ENCODE results near the gene ACSL3.
A peak's percentile ranks its signal among the peaks of the same experiment; 100 is the strongest.
"Not testable (repeated sequence)": the region's sequence is repeated elsewhere in the genome, so short reads cannot be mapped to it uniquely, and the experiment has no call there.

The ACSL3 gene

DNA sequence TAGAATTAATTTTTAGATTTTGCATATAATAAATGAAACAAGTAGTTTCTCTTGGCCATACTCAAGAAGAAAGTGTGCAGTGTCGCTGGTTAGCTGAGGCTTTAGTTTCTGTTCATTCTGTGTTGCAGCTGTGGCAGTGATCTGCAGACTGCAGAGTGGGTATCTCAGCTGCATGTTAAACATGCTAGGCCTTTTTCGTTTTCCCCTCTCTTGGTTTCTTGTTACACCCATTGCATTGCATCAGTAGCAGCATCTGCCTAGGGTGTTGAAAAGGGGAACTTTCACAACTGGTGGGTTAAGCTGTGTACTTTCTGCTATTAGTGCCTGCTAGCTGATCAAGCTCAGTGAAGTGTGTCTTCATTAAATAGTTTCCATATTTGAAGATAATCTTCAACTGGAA is 51.3 kb downstream of the ACSL3 start:
- peak; percentile 6 for DNase-seq (ENCODE audit: low spot score)

DNA sequence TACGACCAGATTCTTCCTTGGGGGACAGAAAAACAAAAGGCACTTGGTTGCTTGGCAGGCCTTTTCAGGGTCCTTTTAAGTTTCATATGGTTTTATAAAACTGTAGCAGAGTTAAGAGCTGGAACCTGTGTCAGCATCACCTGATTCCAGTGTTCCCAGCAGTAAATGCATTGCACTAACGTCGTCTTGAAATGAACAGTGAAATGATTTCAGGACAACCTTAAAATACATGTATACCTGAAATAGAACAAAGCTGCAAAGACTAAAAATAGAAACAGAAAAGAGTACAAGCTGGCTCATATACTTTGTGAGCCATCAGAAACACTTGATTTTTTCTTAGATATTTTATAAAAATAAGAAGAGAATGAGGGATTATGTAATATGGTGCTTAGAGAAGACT is 51.9 kb downstream of the ACSL3 start:
- DNase-seq (ENCODE audit: low spot score): no peak

DNA sequence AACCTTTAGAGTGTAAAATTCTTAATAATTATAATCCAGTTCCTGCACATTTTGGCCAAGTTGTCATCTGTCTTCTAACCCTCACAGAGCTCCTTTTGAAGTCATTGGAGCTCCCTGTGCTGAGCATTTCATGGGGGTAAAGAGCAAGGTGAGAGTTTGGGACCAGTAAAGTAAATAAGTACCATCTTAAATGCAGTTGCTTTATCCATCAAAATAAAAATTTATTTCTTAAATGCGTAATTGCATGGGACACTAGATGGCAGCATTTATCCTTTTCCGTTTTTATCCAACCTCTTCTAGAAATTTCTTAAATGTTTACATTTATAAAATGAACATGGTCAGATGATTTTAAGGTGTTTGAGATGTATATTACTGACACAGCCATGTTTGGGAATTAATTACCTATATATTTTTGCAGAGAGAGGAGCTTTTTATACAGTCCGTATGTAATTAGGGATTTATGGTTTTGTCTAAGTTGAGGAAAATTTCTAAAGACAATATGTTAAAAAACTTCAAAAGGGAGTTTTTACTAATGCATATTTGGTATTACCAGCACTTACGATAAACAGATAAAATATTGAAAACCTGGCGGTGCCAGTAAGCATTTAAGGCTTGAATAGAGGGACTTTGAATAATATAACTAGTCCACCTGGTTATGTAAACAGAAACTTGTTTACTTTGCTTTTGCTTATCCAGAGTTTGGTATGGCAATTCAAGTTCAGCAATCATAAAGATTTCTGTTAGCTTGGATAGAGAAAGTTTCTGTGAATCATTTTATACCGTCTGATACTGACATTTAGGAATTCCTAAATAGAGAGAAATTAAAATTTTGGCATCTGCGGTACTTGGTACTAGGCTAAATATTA is 54.5 kb downstream of the ACSL3 start:
- peak; percentile 14 for DNase-seq (ENCODE audit: low spot score)

DNA sequence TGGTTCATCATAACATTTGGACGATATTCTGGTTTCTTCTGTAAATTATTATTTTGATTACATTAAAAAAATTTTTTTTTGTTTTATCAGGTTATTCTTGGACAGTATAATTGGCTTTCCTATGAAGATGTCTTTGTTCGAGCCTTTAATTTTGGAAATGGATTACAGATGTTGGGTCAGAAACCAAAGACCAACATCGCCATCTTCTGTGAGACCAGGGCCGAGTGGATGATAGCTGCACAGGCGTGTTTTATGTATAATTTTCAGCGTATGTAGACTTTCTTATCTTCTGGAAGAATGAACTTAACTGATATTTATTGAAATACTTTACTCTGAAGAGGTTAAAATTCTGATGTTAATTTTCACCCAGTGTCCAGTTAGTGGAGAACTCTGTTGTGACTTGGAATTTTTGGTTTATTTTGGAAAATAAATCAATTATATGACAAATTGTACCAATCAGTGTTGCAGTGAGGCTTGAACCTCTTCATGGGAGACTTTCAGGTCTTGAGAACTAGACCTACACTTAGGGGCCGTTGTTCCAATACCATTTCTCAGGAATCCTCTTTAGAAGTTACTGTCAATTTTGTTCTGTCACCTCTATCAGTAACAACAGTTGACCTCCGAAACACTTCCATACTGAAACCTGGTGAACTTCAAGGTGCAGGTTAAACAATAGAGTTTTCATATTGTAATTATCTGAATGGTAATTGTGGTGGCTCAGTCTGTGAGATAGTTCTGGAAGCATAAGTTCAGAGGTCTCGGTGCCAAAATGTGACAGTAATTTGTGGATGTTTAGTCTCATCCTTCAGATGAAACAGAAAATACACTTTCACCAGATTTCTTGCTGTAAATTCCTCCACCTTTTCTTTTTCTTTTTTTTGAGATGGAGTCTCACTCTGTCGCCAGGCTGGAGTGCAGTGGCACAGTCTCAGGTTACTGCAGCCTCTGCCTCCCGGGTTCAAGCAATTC is 55.7 kb downstream of the ACSL3 start:
- DNase-seq (ENCODE audit: low spot score): no peak

DNA sequence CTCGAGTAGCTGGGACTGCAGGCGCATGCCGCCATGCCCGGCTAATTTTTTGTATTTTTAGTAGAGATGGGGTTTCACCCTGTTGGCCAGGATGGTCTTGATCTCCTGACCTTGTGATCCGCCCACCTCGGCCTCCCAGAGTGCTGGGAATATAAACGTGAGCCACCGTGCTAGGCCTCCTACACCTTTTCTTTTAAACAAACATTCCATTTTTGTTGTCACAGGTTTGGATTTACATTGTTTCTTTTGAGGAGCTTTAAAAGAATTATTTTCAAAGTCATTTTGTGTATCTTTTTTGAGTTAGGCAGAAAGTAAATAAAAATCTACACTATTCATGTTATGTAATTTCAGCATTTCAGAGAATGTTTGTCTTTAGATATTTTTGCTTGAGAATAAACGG is 56.4 kb downstream of the ACSL3 start:
- DNase-seq (ENCODE audit: low spot score): not testable (repeated sequence)

DNA sequence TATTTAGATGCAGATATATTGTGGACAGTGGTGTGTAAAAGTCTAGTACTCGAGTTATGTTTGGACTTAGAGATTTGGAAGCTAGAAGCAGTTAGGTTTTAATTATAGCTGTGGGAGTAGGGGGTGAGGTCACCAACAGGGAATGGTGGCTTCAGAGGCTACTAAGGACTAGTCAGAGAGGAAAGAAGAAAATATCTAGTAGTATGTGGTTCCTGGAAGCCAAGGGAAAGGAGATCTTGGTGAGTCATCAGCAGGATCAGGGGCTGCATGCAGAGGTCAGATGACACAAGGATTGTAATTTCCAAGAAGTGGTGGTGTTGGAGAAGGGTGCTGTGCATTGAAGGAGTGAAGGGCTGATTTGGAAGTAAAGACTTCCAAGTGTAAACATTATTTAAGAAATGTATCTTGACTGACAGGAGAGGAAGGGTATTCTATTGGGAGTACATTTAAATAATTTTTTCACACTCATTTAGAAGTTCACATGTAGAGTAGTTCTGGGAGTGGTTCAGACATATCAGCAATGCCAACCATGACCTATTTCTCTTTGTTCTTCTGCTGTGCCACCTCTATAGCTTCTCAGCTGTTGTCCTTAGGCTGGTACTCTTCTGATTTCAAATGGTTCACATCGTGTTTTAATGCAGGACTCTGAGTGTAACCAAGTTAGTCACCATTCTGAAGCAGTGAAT is 59.1 kb downstream of the ACSL3 start:
- DNase-seq (ENCODE audit: low spot score): peak; percentile 94

DNA sequence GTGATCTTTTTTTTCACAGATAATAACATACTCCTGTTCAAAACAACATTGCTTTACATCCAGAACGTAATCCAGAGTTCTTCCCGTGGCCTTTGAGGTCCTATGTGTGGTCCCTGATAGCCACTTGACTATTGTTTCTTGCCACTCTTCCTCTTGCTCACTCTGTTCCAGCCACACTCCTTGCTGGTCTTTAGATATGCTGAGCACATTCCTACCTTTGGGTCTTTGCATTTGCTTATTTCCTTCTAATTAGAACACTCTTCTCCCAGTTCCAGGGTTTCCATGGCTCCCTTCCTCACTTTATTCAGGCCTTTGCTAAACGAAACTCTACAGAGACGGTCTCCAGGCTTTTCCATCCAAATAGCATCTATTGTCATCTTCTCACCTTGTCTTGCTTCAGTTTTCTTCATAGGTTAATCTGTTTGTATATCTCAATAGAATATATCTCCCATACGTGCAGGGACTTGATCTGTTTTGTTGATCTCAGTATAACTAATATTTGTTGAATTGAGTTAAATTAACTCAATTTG is 59.9 kb downstream of the ACSL3 start:
- no peak for DNase-seq (ENCODE audit: low spot score)

DNA sequence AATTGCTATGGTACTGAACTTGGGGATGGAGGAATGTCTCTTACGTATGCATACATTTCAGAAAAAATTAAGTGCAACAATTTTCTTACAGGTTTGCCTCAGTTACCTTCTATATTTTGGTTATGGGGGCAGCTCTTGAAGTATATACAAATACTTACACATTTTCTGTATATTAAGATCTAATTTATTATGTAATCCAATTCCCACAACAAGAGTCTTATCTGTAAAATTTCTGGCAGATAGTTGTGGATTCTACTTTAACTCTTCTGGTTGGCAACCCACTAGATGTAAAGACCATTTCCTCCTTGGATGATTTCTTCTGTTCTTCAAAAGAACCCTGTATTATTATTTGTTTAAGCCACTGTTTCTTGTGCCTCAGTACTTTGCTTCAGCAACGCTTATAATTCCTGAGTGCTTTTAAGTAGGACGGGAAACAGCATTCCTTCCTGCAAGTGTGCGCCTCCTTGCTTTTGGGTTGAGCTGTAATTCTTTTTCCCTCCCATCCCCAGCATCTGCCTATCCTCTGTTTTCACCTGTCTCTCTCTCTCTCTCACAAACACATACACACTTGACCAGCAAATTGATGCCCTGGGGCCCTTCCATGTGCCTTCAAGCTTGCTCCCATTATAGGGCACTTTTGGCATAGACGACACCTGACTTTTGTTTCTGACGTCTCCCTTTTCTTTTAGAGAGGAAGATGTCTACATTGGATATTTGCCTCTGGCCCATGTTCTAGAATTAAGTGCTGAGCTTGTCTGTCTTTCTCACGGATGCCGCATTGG is 61.4 kb downstream of the ACSL3 start:
- no peak for DNase-seq (ENCODE audit: low spot score)

DNA sequence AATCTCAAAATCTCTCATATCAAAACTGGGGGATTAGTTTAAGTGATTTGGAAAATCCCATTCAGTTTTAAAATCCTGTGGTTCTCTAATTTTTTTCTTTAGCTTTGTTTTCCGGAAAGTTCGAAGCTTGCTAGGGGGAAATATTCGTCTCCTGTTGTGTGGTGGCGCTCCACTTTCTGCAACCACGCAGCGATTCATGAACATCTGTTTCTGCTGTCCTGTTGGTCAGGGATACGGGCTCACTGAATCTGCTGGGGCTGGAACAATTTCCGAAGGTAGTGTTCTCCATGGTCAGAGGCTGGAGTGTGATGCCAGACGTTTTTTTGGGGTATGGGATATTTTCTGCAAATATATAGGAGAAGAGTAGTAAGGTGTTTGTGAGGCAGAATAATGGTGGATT is 66.1 kb downstream of the ACSL3 start:
- DNase-seq (ENCODE audit: low spot score): no peak

DNA sequence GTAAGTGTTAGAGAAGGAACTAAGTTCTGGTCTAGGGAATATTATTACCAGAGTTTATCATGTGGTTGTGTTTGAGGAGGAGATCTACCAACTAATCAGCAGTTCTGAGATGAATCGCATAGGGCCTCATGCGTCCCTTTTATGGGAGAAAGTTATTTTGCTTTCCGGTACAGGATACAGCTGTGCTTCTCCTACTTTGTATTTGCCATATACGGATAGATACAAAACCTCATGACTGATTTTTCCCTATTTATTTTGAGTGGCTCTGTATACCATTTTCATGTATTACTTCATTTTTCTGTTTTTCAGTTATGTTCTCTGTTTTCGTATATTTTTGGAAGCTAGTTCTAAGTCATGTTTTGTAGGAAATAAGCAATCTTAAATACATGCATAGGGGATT is 66.8 kb downstream of the ACSL3 start:
- DNase-seq (ENCODE audit: low spot score): no peak

DNA sequence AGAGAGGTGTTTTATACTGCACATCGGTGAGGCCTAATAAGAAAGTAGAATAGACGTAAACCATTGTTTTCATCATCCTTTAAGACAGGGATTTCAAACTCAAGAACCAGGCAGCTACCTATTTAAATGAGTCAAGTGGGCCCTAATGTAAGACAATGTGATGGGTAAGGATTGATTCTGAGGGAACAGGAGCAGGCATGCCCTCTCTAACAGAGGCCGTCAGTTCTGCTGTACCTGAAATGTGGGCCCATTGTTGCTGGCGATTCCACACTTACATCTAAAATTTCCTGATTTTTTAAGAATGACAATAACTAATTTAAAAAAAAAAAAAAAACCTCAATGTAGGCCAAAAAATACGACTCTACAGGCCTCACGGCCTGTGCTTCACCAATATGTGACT is 67.5 kb downstream of the ACSL3 start:
- no peak for DNase-seq (ENCODE audit: low spot score)

DNA sequence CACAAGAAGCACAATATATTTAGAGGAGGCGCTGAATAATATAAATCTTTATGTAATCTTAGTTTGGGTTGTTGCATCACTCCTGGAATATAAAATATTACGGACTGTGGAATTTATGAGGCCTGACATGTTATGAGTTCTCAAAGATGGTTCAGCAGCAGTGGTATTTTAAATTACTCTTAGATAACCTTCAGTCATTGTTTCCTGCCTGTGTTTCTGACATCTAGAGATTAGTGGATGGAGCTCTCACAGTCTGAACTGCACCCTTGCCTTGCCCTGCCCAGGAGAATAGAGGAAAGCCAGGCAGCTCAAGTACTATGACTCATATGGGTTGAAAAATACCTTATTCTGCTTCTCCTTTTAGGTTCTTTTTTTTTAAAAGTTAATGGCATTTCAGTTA is 70.0 kb downstream of the ACSL3 start:
- DNase-seq (ENCODE audit: low spot score): no peak

DNA sequence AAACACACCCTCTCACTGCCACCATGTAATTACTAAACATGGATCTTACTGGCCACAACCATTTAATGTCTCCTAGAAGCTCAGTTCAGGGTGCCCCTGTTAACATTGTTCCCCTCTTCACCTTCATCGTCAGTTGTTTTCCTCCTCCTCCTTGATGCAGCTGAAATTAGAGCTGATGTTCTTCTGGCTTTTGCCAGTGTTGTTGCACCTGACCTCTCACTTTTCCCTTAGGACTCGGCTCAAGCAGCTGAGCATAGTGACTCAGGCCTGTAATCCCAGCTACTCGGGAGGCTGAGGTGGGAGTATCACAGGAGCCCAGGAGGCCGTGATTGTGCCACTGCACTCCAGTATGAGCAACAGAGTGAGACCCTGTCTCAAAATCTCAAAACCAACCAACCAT is 70.8 kb downstream of the ACSL3 start:
- DNase-seq (ENCODE audit: low spot score): no peak

DNA sequence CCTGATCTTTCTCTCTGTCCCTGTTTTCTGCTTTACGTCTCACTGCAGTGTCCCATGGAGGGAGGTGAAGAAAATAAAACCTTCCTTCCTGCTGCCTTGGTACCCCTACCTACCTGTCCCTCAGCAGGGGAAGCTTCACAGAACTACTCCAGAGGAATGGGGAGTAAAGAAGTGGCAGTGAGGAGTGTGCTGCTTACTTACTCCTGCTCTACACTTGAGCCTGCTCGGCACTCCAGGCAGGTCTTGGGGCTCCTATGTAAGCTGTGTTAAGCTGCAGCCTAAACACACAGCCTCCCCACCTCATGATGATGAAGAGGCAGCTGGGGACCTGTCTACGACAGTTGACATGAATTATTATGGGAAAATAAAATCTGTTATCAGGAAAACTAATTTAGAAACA is 72.6 kb downstream of the ACSL3 start:
- no peak for DNase-seq (ENCODE audit: low spot score)

DNA sequence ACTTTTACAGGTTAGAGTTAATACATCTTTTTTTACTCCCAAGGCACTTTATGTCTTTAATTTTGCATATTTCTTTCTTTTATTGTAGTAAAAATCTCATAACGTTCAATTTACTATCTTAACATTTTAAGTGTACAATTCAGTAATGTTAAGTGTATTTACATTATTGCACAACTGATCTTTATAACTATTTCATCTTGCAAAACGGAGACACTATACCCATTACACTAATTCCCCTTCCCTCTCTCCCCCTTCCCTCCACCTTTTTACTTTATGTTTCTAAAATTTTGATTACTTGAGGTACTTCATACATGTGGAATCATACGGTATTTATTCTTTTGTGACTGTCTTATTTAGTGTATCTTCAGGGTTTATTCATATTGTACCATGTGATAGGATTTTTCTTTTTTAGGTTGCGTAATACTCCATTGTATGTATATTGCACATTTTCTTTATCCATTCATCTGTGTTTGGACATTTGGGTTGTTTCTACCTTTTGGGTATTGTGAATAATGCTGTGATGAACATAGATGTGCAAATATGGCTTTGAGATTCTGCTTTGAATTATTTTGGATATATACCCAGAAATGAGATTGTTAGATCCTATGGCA is 75.0 kb downstream of the ACSL3 start:
- DNase-seq (ENCODE audit: low spot score): no peak

DNA sequence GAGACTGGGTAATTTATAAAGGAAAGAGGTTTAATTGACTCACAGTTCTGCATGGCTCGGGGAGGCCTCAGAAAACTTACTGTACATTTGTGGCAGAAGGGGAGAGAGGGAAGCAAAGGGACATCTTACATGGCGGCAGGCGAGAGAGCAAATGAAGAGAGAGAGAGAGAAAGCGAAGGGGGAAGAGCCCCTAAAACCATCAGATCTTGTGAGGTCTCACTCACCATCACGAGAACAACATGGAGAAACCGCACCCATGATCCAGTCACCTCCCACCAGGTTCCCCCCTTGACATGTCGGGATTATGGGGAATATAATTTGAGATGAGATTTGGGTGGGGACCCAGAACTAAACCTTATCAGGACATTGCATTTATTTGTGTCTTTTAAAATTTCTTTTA is 75.9 kb downstream of the ACSL3 start:
- DNase-seq (ENCODE audit: low spot score): no peak

DNA sequence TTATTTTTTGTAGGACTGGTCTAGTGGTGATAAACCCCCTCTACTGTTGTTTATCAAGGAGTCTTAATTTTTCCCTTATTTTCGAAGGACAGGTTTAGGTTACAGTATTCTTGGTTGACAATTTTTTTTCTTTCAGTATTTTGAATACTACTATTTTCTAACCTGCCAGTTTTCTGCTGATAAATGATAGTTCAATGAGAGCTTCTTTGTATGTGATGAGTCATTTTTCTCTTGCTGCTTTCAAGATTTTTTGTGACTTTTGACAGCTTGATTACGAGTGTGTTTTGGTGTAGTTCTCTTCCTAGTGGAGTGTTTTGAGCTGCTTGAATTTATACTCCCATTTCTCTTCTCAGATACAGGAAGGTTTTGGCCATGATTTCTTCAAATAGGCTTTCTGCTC is 77.5 kb downstream of the ACSL3 start:
- no peak for DNase-seq (ENCODE audit: low spot score)

DNA sequence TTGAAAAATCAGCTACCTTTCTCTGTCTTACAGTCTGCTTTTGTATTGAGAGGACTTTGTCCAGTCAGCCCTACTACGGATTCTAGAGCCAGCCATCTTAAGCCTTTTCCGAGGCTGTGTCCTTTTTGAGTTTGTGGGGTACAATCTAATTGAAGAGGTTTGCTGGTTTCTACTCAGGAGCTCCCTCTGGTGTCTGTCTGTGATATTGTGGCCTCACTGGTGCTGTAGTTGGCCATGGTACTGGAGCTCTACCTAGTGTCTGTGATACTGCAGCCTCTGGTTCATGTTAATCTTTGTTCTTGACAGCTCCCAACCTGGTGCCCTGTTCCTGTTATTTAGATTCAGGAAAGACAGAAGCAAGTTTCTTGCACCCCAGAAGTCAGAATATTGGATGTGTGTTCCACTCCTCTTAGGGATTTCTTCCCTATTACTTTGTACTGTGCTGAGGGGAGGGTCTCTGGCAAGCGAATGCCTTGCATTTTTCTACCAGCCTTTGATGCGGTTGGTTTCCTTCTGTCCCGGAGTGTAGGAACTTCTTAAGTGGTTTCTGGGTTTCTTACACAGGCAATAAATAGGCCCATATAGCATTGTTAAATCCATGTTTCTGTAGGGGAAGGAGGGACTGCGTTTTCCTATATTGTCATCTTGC is 78.5 kb downstream of the ACSL3 start:
- peak; percentile 30 for DNase-seq (ENCODE audit: low spot score)

DNA sequence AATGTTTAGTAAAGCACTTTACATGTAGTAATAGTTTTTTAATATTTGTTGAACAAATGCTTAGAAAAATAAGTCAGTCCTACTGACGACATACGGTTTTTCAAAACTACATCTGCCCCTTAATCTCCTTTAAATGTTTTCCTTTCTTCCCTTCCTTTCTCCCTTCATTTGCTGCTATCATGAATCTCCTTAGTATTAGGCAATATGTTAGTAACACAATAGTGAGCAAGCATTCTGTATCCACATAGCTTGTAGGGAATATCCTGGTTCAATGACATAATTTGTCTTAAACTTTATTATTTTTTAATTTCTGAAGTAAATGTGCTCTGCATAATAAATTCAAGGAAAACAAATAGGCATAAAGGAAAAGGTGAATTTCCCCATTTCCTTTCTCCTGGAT is 79.1 kb downstream of the ACSL3 start:
- DNase-seq (ENCODE audit: low spot score): no peak

DNA sequence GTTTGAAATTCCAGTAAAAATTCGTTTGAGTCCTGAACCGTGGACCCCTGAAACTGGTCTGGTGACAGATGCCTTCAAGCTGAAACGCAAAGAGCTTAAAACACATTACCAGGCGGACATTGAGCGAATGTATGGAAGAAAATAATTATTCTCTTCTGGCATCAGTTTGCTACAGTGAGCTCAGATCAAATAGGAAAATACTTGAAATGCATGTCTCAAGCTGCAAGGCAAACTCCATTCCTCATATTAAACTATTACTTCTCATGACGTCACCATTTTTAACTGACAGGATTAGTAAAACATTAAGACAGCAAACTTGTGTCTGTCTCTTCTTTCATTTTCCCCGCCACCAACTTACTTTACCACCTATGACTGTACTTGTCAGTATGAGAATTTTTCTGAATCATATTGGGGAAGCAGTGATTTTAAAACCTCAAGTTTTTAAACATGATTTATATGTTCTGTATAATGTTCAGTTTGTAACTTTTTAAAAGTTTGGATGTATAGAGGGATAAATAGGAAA is 80.7 kb downstream of the ACSL3 start:
- DNase-seq (ENCODE audit: low spot score): no peak

Measured in AG08395 (cell line).